Esophagus muscularis mucosa (tissue), 3 donors: ENCODE measurements around the gene TGIF2.

Source experiments
- CTCF ChIP-seq, 3 experiments: fragments of 200-600 bp in 2 of 3; fragments of 450-650 bp in 1 of 3; sonication (generic) in 2 of 3; IDR thresholded peaks; one replicate each; pipeline ENCODE4 v1.5.1; 2017 to 2019; ENCODE audit warnings: antibody characterized with exemption in 3 of 3, mild to moderate bottlenecking in 2 of 3, moderate library complexity in 1 of 3
- EP300 ChIP-seq: sonication (generic); formaldehyde crosslinking; IDR thresholded peaks from one replicate; pipeline ENCODE4 v1.6.1; 2017; ENCODE audit warnings: antibody characterized with exemption

GRCh38 chr20:36565520-36565919 lies 7.9 kb upstream of the TGIF2 start:
- TF ChIP-seq CTCF (IDR thresholded peaks at IDR 0.05), result no peak
- TF ChIP-seq EP300, result no peak
